ENCODE data around the gene HMGN5.
A peak's percentile ranks its signal among the peaks of the same experiment; 100 is the strongest.

HMGN5 gene, protein sequence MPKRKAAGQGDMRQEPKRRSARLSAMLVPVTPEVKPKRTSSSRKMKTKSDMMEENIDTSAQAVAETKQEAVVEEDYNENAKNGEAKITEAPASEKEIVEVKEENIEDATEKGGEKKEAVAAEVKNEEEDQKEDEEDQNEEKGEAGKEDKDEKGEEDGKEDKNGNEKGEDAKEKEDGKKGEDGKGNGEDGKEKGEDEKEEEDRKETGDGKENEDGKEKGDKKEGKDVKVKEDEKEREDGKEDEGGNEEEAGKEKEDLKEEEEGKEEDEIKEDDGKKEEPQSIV

DNA sequence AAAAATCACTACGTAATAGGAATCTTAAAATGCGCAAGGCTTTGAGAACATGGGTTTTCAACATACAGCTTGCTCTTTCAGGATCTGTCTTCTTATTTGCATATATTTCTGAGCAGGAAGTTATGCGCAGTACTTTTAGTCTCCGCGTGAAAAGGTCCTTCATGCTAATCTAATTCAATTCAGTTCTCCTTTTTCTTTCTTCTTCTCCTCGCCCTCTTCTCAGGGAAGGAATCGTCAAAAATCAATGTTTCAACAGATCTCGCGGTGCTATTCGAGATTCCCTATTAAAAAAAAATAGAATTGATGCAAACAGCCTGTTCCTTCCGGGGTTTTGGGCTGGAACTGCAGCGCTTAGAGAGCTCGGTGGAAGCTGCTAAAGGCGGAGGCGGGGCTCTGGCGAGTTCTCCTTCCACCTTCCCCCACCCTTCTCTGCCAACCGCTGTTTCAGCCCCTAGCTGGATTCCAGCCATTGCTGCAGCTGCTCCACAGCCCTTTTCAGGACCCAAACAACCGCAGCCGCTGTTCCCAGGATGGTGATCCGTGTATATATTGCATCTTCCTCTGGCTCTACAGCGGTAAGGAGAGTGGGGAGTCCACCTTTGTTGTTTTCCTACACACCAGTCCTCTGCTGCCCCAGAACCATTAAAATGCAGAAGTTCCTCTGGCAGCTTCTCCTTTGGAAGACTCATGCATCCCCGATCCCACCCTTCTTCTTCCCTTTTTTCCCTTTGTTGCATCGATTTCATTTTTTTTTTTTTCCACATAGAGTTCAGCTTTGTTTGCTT is at the start of gene HMGN5, which contains the start of gene SH3BGRL:
Gene HMGN5 (minus strand): TSS at position 243 of the 785 bp plus-strand sequence. CDS start 80,364 bp downstream, outside the sequence.
Gene SH3BGRL (plus strand): TSS at position 432 of the 785 bp plus-strand sequence. CDS start 99 bp downstream, at position 531.
- peak; percentile 57 for DNase-seq

DNA sequence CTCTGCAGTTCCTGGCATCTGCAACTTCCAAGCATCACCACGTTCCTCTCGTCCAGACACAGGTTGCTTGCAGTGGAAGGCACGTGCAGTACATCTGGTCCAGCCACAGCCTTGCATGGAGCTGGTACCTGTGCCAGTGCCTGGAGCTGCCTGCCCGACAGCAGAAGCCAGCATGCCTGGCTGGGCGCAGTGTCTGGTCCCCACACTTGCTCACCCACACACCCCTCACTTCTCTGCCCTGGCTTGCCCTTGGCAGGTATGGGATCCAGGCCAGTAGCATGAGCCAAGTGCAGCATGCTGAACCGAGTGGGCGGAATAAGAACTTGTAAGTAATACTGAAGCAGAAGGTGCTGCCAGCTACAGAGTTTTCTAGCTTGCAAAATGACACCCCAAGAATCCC is 40.0 kb upstream of the HMGN5 start:
- no peak for DNase-seq

DNA sequence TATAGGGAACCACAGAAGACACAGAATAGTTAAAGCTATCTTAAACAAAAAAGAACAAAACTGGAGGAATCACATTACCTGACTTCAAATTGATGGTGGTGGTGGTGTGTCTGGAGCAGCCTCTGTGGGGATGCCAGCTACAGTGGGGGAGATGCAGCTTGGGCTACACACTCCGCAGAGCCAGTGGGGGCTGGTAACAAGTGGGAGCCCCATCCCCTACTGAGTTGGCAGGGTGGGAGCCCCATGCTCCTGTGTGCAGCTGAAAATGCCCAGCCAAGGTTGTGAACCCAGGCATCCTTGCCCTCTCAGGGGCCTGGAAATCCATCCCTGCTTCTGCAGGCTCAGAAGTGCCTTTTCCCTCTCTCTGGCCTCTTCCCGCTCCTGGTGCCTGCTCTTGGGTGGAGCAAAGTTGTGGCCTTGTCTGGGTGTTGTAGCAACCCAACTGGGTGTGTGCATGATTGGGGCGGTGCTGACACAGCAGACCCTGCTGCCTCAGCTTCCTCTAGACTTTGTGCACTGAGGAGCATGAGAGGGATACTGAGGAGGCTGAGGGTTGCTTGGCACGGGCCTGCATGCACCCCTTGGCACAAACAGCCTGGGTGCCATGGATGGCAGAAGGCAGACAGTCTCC is 39.1 kb upstream of the HMGN5 start:
- no peak for DNase-seq

DNA sequence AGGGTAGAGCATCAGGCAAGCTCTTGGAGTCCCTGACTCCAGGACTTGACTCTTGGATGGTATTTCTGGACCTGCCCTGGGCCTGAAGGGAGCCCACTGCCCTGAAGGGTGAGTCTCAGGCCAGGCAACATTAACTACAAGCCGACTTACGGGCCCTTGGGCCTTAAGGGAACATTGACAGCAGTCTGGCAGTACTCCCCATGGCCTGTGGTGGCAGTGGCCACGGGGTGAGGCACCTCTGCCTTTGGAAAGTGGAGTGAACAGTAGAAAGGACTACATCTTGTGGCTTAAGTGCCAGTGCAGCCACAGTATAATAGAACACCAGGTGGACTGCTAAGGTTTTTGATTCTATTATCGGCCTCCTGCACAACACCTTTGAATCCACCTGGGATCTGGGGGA is 36.5 kb upstream of the HMGN5 start:
- DNase-seq = no peak

DNA sequence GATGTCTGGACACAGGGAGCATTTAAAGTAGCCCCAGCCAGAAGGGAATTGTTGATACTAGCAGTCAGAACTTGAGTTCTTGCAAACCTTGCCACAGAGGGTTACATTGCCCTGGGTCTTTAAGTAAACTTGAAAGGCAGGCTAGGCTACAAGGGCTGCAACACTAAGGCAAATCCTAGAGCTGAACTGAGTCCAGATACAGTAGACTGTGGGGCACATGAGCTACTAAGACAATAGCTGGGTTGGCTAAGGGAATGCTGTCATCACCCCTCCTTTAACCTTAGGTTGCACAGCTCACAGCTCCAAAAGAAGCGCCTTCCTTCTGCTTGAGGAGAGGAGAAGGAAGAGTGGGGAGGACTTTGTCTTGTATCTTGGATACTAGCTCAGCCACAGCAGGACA is 35.8 kb upstream of the HMGN5 start:
- DNase-seq = no peak

DNA sequence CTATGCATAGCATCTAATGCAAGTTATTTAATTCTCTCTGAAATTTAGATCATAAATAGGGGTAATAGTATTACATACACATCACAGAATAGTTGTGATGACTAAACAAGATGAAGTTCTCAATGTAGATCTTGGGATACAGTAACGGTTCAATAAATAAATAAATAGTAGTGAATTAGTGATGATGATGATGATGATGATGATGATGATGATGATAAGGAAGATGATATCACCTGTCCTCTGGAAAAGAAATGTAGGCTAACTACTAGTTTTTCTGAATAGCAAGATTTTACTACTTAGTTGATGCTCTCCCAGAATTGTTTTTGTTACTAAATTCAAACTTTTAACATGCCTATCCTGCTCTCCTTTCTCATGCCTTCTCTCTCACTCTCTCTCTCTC is 30.5 kb upstream of the HMGN5 start:
- DNase-seq = no peak

DNA sequence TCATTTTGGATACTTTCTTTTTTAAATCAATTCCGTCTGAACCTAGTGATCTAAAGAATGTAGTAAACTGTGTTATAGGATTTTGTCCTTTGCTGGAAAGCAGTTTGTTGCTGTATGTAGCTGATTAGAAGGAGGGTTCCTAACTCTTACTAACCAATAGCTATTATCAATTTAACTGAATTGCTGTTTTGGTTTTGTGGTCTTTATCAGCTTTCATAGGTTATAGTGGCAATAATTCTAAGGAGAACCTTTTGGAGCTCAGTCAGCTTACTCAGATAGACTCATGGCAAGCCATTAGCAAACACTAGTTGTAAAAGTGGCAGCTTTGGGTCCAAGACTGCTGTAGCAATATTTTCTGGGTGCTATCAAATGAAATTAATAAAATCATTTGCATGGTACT is 29.8 kb upstream of the HMGN5 start:
- DNase-seq = no peak

DNA sequence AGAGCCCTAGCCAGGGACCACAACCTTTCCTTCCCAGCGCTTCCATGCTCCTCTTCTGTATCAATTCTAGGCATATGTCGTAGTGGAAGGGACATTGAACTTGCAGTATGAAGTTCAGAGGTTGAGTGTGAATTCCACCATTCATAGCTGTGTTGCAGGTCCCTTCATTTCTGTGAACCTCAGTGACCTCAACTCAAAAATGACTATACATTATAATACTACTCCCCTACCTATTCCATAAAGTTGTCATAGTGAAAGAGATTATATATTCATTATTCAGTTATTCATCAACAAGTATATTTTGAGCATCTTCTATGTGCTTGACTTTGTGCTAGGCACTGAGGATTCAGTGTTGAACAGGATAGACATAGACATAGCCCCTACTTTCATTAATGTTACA is 28.2 kb upstream of the HMGN5 start:
- no peak for DNase-seq

DNA sequence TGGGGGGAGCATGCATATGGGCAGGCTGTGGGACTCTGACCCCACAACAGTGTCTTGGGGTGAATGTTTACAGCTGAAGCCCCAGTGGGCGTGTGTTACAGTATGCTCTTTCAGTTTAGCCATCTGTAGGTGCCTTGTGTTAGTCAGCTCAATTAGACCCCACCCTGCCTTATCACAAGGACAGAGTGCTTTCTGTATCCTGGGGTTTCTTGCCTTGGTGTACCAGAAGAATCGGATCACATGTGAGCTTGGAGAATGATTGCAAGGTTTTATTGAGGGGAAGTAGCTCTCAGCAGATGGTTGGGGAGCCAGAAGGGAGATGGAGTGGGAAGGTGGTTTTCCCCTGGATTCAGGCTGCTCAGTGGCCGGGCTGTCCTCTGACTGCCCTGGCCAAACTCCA is 27.5 kb upstream of the HMGN5 start:
- no peak for DNase-seq

DNA sequence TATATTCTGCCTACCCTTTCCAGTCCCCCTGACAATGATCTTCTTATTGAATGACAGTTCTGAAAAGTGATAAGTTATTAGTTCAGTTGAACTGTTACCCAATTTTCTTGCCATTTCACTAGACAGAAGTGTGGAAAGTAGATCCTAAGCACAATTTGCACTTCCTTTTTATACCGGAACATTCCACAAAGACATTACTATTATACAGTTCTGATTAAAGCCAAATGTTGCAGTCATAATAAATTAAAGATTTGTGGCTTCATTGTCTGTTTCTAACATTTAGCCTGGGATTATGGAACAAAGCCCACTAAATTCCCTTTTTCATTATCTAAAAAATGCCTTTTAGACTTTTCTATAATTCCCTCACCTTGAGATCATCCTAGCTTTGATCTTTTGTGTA is 14.0 kb upstream of the HMGN5 start:
- DNase-seq = no peak

DNA sequence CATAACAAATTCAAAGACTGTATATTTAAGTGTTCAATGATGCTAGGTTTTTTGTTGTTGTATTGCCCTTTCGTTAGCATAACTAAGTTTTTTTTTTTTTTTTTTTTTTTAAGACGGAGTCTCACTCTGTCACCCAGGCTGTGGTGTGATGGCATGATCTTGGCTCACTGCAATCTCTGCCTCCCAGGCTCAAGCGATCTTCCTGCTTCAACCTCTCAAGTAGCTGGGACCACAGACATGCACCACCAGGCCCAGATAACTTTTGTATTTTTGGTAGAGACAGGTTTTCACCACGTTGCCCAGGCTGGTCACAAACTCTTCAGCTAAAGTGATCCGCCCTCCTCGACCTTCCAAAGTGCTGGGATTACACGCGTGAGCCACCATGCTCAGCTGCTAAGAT is 7.2 kb upstream of the HMGN5 start:
- no peak for DNase-seq

DNA sequence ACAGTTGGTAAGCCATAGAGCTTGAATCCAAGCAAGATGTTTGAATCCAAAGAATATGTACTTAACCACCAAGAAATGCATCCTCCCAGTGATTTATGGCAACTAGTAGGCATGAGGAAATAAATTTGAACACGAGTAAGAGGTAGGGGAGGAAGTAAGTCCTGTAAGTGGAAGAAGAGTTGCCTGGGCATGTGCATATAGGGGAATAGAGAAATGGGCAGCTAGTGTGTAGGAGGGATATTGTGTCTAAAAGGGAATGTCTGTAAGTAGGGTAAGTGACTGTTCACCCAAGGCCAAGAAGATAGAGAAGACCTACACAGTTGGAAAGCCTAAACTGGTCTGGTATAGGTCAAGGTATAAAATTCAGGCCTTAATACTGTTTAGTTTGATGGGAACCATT is 4.8 kb upstream of the HMGN5 start:
- DNase-seq = no peak

DNA sequence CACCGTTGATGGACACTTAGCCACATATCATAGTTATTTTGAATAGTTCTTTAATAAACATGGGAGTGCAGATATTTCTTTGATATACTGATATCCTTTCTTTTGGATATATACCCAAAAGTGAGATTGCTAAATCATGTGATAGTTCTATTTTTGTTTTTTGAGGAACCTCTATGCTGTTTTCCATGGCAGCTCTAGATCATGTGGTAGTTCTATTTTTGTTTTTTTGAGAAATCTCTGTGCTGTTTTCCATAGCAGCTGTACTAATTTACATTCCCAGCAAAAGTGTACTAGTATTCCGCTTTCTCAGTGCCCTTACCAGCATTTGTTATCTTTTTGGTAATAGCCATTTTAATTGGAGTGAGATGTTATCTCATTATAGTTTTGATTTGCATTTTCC is 3.8 kb upstream of the HMGN5 start:
- DNase-seq = no peak

DNA sequence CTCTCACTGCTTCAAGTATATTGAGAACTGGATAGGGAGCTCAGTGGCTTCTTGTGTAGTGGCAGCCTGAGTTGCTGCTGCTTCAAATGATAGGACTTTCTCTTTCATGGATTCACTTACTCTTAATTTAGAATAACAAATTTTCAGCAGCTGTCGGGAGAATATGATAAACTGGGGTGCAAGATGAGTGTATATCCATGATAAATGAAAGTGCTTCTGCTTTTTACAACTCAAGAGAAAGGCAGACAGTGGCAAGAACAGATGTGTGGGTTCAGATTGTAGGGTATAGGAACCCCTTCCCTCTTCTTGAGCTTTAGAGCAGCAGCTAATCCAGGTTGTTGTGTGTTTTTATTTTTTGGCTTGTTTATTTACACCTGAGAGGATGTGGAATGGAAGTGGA is 1.2 kb upstream of the HMGN5 start:
- DNase-seq = no peak

DNA sequence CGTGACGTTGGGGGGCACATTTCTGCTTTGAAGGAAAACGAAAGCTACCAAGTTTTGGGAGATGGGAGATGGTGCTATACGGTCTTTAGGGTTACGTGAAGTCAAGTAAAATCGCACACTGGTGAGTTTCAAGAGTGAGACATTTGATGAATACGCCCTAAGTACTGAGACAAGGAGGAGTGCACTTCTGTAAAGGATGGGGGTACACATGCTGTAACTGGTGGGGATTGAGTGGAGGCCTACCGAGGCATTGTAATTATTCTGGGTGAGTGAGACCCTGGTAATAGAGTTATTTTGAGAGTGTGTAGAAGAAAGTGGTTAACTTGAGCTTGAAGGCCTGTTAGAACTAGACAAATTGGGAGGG is 725 bp upstream of the HMGN5 start:
- no peak for DNase-seq

DNA sequence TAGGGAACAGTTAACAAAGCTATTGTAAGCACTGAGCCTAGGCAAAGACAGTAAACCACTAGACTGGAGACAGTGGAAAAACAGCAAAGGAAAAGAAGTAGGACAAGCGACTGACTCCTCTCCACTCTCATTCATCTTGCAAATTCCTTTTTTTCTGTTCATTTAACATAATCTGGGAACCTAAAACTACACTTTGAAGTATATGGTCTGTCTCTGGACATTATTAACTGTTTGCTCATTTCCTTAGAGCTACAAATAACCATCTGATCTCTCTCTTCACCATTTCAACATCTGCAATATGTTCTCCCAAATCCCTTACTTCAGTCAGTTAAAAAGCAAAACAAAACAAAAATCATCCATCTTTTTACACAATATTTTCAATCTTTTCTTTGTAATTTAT is 642 bp downstream of the HMGN5 start:
- DNase-seq = no peak

DNA sequence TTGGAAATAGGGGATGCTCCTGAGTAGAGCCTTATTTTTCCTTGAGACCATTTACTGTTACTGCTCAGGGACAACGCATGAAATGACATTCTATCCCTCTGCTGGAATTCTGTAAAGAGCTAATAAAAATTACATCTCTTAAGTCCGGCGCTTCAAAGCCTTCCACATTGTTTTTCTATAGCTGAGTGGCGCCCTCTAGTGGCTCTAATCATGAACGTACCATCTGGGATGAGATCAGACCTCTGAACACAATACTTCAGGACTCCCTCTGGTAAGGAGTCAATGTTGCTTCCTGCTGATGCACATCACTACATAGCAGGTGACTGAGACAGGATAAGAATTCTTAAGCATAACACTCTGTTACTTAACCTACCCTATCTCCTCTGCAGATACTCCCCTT is 6.0 kb downstream of the HMGN5 start:
- DNase-seq = peak; percentile 16

DNA sequence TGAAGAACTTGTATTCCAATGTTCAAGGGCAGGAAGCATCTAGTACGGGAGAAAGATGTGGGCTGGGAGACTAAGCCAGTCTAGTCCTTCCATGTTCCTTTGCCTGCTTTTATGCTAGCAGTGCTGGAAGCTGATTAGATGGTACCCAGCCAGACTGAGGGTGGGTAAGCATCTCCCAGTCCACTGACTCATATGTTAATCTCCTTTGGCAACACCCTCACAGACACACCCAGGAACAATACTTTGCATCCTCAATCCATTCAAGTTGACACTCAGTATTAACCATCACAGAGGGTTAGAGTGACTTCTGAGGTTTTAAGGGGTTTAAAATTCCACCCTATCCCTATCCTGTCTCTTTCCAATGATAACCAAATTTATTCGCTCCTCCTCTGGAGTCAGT is 6.5 kb downstream of the HMGN5 start:
- no peak for DNase-seq

DNA sequence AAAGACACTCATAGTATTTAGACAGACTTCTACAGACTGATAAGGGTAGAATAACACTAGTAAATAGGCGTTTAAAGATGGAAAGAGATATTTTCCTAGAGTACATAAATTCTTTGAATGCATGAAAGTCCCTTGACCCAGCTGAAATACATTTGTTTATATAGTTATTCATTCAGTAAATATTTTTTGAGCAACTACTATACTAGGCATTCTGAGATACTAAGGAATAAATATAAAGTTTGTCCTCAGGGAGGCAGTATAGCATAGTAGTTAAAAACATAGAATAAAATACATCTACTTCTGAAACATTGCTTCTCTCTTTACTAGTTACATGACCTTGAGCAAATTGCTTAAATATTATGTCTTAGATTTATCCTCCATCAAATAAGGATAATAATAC is 27.4 kb downstream of the HMGN5 start:
- no peak for DNase-seq

DNA sequence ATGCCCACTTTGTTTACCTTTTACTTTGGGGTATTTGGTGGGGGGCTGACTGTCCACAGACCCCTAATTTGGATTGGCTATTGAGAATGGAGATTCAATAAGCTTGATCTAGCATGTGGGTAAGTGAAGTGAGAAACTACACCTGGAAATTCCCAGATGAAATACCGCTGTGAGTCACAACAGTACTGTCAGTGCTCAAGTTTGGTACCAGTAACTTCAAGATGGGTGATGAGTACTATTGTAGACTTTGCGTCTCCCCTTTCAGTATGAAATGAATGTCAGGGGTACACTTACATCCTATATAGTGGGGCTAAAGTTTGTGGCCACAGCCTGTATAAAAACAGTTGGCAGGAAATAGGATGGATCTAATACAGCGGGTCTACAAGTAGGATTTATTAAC is 33.3 kb downstream of the HMGN5 start:
- DNase-seq = no peak

DNA sequence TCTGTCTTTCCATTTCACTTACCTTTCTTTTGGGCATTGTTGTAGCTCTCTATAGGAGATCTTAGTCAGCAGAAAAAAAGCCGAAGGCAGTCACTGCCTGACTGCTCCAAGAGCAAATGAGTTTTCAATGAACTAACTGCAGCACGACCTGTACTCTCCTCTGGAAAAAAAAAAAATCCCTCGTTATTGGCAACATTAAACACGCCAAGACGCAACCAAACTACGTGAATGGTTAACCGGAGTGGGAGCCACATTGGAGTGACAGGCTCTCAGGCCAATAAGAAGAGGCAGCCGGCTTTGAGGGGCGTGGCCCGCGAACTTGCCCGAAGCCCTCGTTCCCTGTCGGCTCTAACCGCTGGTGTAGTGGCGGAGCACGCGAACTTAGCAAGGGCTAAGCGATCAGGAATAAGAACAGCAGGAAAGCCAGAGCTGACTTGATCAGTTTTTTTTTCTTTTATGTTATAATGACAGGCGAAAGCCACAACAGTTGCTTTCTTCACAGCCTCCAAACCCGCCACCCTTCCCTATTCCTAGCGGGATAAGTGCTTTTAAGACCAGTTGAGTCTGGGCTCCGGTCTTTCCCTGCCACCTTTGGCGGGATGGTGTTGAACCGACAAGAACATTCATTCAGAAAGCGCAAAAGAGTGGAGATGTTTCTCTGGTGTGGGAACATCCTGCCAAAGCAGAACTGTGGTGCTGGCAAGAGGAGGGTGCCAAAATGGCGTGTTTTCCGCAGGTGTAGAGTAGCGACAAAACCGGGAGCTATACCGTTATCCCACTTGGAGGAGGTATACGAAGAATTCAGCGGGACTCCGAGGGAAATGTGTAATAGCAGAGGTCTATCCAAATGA is 80.0 kb downstream of the HMGN5 start:
- DNase-seq = peak; percentile 78

DNA sequence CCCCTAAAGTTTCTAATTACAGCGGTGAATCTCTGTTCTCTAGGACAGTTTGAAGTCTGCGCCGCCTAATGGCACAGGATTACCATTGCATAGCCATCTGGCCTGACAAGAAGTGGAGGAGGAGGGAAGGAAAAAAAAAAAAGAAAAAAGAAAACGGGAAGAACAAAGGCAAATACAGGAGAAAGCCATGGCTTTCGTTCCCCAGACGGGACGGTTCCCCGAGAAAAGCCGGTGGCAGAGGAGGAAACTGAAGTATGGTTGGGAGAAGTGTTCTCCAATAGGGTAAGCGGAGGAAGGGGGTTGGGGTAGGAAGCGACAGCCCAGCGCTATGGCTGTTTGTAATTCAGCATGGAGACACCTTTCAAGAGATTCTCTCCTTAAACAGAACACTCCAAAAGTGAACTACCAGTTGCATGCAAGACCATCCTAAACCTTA is 80.8 kb downstream of the HMGN5 start:
- DNase-seq = peak; percentile 10

All from activated effector memory CD4-positive, alpha-beta T cell treated with Interleukin-2 at 50 U/mL for 16 hours (primary cell).